GM23338 (cell line): Measurements from ENCODE around the gene COL9A3. TPM values are rescaled to one million over a fixed set of nuclear protein-coding genes. Genes with fewer than 3 reads are reported as not detected.

ENCODE experiments used
- ATAC-seq: fragments of 200-7000 bp; cut with Tn5 transposase; 3 replicates; pipeline ENCODE4 v1.9.1; 2020
- DNase-seq: peaks from one replicate; pipeline ENCODE4 v3.0.0-alpha.2; 2015; ENCODE audit warnings: low spot score
- H2AFZ ChIP-seq: fragments of 200-600 bp; sonication (generic); 2 replicates; pipeline ENCODE4 v1.8.0; 2016; ENCODE audit warnings: antibody characterized with exemption, mild to moderate bottlenecking, moderate library complexity
- H3F3A ChIP-seq: fragments of 200-600 bp; sonication (generic); replicated peaks from 2 replicates; pipeline ENCODE4 v1.8.0; 2017; ENCODE audit warnings: antibody characterized with exemption, mixed run types, low read depth
- H3K27ac ChIP-seq: fragments of 200-600 bp; sonication (generic); 2 replicates; pipeline ENCODE4 v1.6.1; 2016; ENCODE audit warnings: low read depth
- H3K27me3 ChIP-seq: fragments of 200-600 bp; sonication (generic); 2 replicates; pipeline ENCODE4 v1.8.0; 2016; ENCODE audit warnings: mild to moderate bottlenecking, mixed run types, moderate library complexity; ENCODE audit not compliant: insufficient read depth
- H3K36me3 ChIP-seq: fragments of 200-600 bp; sonication (generic); 2 replicates; pipeline ENCODE4 v1.8.0; 2016; ENCODE audit warnings: mild to moderate bottlenecking; ENCODE audit not compliant: insufficient read depth
- H3K4me1 ChIP-seq: fragments of 200-600 bp; sonication (generic); 2 replicates; pipeline ENCODE4 v1.8.0; 2016; ENCODE audit warnings: mild to moderate bottlenecking, moderate library complexity; ENCODE audit not compliant: insufficient read depth
- H3K4me2 ChIP-seq: fragments of 200-600 bp; sonication (generic); 2 replicates; pipeline ENCODE4 v1.7.1; 2017; ENCODE audit warnings: mixed run types
- H3K4me3 ChIP-seq: fragments of 200-600 bp; sonication (generic); 2 replicates; pipeline ENCODE4 v1.6.1; 2016; ENCODE audit warnings: mixed run types
- H3K79me2 ChIP-seq: fragments of 200-600 bp; sonication (generic); replicated peaks from 2 replicates; pipeline ENCODE4 v1.8.0; 2017; ENCODE audit warnings: mild to moderate bottlenecking; ENCODE audit not compliant: insufficient read depth
- H3K9me2 ChIP-seq: fragments of 200-600 bp; sonication (generic); 2 replicates; pipeline ENCODE4 v1.8.0; 2017; ENCODE audit not compliant: insufficient read depth
- H4K20me1 ChIP-seq: fragments of 200-600 bp; sonication (generic); replicated peaks from 2 replicates; pipeline ENCODE4 v1.8.0; 2017; ENCODE audit warnings: mild to moderate bottlenecking; ENCODE audit not compliant: insufficient read depth
- H3K27ac Mint-ChIP-seq: 2 replicates; pipeline ENCODE4 v1.8.0; 2020; ENCODE audit warnings: inconsistent platforms, mild to moderate bottlenecking, moderate library complexity, mixed read lengths
- H3K27me3 Mint-ChIP-seq: 3 replicates; pipeline ENCODE4 v1.8.0; 2022; ENCODE audit warnings: low read depth, mild to moderate bottlenecking, moderate library complexity, mixed read lengths, inconsistent platforms; ENCODE audit not compliant: insufficient read depth, poor library complexity
- H3K36me3 Mint-ChIP-seq: 3 replicates; pipeline ENCODE4 v1.8.0; 2021; ENCODE audit warnings: low read depth, mild to moderate bottlenecking, inconsistent platforms, moderate library complexity, mixed read lengths
- H3K4me1 Mint-ChIP-seq: 3 replicates; pipeline ENCODE4 v1.8.0; 2020; ENCODE audit warnings: mild to moderate bottlenecking, inconsistent platforms, mixed read lengths
- H3K4me3 Mint-ChIP-seq: 3 replicates; pipeline ENCODE4 v1.8.0; 2021; ENCODE audit warnings: moderate library complexity, mild to moderate bottlenecking, inconsistent platforms, mixed read lengths
- H3K9me3 Mint-ChIP-seq: 3 replicates; pipeline ENCODE4 v1.8.0; 2020; ENCODE audit warnings: moderate library complexity, mild to moderate bottlenecking, inconsistent platforms, mixed read lengths
- JUNB ChIP-seq: IDR thresholded peaks from one replicate; pipeline ENCODE4 v1.6.1; 2016; ENCODE audit warnings: antibody characterized with exemption; ENCODE audit not compliant: unreplicated experiment
- NANOG ChIP-seq: IDR thresholded peaks from 2 replicates; pipeline ENCODE4 v1.6.1; 2016; ENCODE audit warnings: antibody characterized with exemption, borderline replicate concordance
- STAT1 ChIP-seq: IDR thresholded peaks from one replicate; pipeline ENCODE4 v1.6.1; 2016; ENCODE audit warnings: antibody characterized with exemption; ENCODE audit not compliant: unreplicated experiment
- ZNF114 ChIP-seq: fragments of 250-450 bp; sonication (Bioruptor Pico); IDR thresholded peaks from 2 replicates; pipeline ENCODE4 v1.5.0; 2020; ENCODE audit warnings: mild to moderate bottlenecking, moderate library complexity
- ZNF331 ChIP-seq: fragments of 250-450 bp; sonication (Bioruptor Pico); IDR thresholded peaks from 2 replicates; pipeline ENCODE4 v1.5.0; 2020; ENCODE audit warnings: low read depth, mild to moderate bottlenecking, moderate library complexity
- polyA plus RNA-seq: library from polyadenylated mRNA; unstranded; fragments of >200 nt; fragmentation: Nextera tagmentation; extraction: Ambion mirVana; gene quantifications from 2 replicates; pipeline ENCODE4 v1.2.1, GENCODE V29; 2016
- total RNA-seq: library from RNA; depleted of rRNA; stranded (reverse); fragments of >200 nt; shearing (Covaris generic); gene quantifications from 2 replicates; pipeline ENCODE4 v1.2.3, GENCODE V29; 2014
- TF ChIP-seq, protein P1 (sequence below): IDR thresholded peaks from one replicate; pipeline ENCODE4 v1.6.1; 2018; ENCODE audit warnings: antibody characterized with exemption; ENCODE audit not compliant: unreplicated experiment

Gene COL9A3
- total and polyA plus RNA-seq, 2 experiments from 2014 or later: 74.9 to 113 TPM

DNA sequence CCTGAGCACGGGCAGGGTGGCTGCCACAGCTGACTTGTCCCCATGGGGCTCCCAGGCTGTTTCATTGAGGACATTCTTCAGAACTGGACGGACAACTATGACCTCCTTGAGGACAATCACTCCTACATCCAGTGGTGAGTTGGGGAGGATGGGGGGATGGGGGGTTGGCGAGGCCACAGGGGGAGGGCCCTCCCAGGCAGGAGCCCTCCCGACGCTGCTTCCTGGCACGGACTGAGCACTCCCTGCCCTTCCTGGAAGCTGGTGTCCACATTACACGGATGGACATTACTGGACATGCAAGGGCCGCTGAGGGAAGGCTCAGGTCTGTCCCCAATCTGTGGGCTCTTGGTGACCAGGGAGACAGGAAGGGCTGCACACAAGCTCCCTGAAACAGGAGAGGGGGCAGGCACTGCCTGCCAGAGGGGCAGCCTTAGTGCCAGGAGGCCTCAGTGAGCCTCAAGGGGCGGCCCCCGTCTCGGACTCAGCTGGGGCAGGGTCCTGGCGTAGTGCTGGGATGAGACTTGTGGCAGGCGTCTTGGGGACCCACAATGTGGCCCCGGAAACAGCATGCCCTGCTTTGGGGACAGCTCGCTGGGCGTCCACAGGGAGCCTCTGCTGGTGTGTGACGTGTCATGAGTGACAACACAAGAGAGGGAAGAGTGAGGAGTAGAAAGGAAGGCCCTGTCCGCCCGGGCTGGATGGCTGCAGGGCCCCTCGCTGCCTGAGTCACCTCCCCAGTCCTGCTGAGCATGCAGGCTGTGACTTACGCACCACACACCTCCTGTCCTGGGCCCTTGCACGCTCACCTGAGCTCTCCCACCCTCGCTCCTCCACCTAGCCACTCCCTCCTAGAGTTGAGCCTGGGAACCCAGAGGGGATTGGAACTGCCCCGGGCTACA, 7.1 kb upstream of the COL9A3 start:
- Mint-ChIP-seq H3K9me3 (no peaks in the 10 kb centered on the region), H3K4me1 (peaks cover 9% of the 10 kb centered on the region; the same call in 1 of the 3 replicates), H3K27ac (no peak overlapping the region), H3K27me3 (peaks cover 19% of the 10 kb centered on the region), H3K4me3 (no peak overlapping the region), H3K36me3 (peaks cover 9% of the 10 kb centered on the region; the same call in 1 of the 3 replicates)
- no peak overlapping the region for H3K27ac ChIP-seq
- TF ChIP-seq STAT1: no peak
- no peak for TF ChIP-seq ZNF331 (CRISPR knock-in tag)
- TF ChIP-seq, protein P1, sequence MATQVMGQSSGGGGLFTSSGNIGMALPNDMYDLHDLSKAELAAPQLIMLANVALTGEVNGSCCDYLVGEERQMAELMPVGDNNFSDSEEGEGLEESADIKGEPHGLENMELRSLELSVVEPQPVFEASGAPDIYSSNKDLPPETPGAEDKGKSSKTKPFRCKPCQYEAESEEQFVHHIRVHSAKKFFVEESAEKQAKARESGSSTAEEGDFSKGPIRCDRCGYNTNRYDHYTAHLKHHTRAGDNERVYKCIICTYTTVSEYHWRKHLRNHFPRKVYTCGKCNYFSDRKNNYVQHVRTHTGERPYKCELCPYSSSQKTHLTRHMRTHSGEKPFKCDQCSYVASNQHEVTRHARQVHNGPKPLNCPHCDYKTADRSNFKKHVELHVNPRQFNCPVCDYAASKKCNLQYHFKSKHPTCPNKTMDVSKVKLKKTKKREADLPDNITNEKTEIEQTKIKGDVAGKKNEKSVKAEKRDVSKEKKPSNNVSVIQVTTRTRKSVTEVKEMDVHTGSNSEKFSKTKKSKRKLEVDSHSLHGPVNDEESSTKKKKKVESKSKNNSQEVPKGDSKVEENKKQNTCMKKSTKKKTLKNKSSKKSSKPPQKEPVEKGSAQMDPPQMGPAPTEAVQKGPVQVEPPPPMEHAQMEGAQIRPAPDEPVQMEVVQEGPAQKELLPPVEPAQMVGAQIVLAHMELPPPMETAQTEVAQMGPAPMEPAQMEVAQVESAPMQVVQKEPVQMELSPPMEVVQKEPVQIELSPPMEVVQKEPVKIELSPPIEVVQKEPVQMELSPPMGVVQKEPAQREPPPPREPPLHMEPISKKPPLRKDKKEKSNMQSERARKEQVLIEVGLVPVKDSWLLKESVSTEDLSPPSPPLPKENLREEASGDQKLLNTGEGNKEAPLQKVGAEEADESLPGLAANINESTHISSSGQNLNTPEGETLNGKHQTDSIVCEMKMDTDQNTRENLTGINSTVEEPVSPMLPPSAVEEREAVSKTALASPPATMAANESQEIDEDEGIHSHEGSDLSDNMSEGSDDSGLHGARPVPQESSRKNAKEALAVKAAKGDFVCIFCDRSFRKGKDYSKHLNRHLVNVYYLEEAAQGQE: no peak
- peaks cover 9% of the 10 kb centered on the region; the same call in 1 of the 2 replicates for H3K79me2 ChIP-seq
- peaks cover 5% of the 10 kb centered on the region; the same call in 1 of the 2 replicates for H3K4me1 ChIP-seq
- peaks cover 7% of the 10 kb centered on the region for H4K20me1 ChIP-seq
- DNase-seq (no peak), ATAC-seq (no peak)
- H3K36me3 ChIP-seq: no peaks in the 10 kb centered on the region
- H3K4me2 ChIP-seq: no peak overlapping the region
- H3K9me2 ChIP-seq: no peaks in the 10 kb centered on the region
- no peak overlapping the region for H3K4me3 ChIP-seq
- H3F3A ChIP-seq: no peaks in the 10 kb centered on the region
- H2AFZ ChIP-seq: no peak overlapping the region
- H3K27me3 ChIP-seq: no peaks in the 10 kb centered on the region

- H3K27me3 Mint-ChIP-seq: peaks cover 25% of the 10 kb centered on the region
- Histone ChIP-seq H3K27ac (no peak overlapping the region), H4K20me1 (peaks cover 5% of the 10 kb centered on the region)
Observed at GRCh38 chr20:62811320-62811719, 5.5 kb upstream of the COL9A3 start.

More at GRCh38 chr20:62811320-62811719, 5.5 kb upstream of the COL9A3 start:
- Histone ChIP-seq H3K79me2 (0 out of 2 replicates have a peak, but pooled peaks cover 3% of the 10 kb centered on the region), H3K4me2 (no peak overlapping the region), H3K4me1 (peaks cover 6% of the 10 kb centered on the region; the same call in 1 of the 2 replicates), H3F3A (no peaks in the 10 kb centered on the region), H3K9me2 (no peaks in the 10 kb centered on the region), H2AFZ (no peak overlapping the region), H3K4me3 (no peak overlapping the region), H3K36me3 (no peaks in the 10 kb centered on the region), H3K27me3 (no peaks in the 10 kb centered on the region)
- Mint-ChIP-seq H3K9me3 (no peaks in the 10 kb centered on the region), H3K4me1 (peaks cover 13% of the 10 kb centered on the region), H3K36me3 (peaks cover 9% of the 10 kb centered on the region; the same call in 1 of the 3 replicates), H3K4me3 (no peak overlapping the region), H3K27ac (no peak overlapping the region)
- no peak for TF ChIP-seq ZNF114 (CRISPR knock-in tag)
- TF ChIP-seq JUNB: no peak
- TF ChIP-seq STAT1: no peak
- TF ChIP-seq NANOG: no peak
- DNase-seq (no peak), ATAC-seq (no peak)
